ENCODE data around the gene SAMD7.
A peak's percentile ranks its signal among the peaks of the same experiment; 100 is the strongest.

SAMD7 gene

DNA sequence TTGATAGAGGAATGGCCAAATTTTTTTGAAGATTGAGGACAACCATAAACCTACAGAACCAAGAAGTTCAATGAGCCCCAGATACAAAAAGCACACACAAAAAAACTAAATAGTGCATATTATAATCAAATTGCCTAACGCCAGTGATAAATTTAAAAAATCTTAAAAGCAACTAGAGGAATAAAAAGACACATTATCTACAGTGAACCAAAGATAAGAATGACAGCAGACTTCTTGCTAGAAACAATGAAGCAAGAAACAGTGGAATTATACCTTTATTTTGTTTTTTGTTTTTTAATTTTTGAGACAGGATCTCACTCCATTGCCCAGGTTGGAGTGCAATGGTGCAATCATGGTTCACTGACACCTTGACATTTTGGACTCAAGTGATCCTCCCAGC is 9.9 kb upstream of the SAMD7 start:
- DNase-seq (ENCODE audit: insufficient read length, low spot score): no peak
- TF ChIP-seq POU2F2 (IDR thresholded peaks at IDR 0.05; ENCODE audit: low read depth, low read length) (no peak), POLR2AphosphoS5 (IDR thresholded peaks at IDR 0.05; ENCODE audit: low read depth, low read length) (no peak)
- FAIRE-seq: no peak

DNA sequence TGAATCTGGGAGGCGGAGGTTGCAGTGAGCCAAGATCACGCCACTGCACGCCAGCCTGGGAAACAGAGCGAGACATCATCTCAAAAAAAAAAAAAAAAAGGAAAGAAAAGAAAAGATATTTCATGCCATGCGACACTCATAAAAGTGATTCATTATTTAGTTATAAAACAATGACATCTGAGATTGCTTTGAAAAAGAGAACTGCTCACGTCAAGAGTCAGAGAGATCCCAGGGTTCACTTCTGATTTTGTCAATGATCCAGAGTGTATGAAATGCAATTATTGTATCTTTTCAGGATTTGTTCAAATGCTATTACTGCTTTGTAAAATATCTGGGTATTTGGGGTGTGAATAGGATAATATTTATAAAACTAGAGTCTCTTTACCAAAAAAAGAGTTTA is 6.0 kb upstream of the SAMD7 start:
- no peak for FAIRE-seq
- TF ChIP-seq POU2F2 (IDR thresholded peaks at IDR 0.05; ENCODE audit: low read depth, low read length) (no peak), PAX5 (IDR thresholded peaks at IDR 0.05; ENCODE audit: insufficient read depth, low read length, severe bottlenecking) (no peak), POLR2AphosphoS5 (IDR thresholded peaks at IDR 0.05; ENCODE audit: low read depth, low read length) (no peak), POLR2A (IDR thresholded peaks at IDR 0.05; ENCODE audit: low read depth, low read length) (no peak), SPI1 (IDR thresholded peaks at IDR 0.05; ENCODE audit: low read depth, low read length) (no peak), TAF1 (IDR thresholded peaks at IDR 0.05; ENCODE audit: low read depth, low read length) (no peak)
- no peak for DNase-seq (ENCODE audit: insufficient read length, low spot score)

DNA sequence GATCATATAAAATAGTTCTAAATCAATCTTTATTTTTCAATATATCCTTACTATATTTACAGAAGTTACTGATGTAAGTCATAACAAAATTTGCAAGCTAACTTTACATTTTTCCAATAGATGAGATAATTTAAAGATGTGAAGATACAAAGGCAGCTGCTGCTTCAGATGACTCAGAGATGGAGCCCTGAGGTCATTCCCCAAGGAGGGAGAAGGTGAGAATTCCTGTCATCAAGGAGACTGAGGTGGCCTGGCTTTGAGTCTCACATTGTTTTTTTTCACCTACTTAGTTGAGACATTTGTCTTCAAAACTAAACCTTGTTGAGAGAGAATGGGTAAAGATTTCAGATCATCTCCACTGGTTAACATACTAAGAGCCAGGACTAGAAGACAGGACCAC is 3.9 kb upstream of the SAMD7 start:
- TF ChIP-seq POU2F2 (IDR thresholded peaks at IDR 0.05; ENCODE audit: low read depth, low read length) (no peak), SPI1 (IDR thresholded peaks at IDR 0.05; ENCODE audit: low read depth, low read length) (no peak), TAF1 (IDR thresholded peaks at IDR 0.05; ENCODE audit: low read depth, low read length) (no peak), PAX5 (IDR thresholded peaks at IDR 0.05; ENCODE audit: insufficient read depth, low read length, severe bottlenecking) (no peak), POLR2AphosphoS5 (IDR thresholded peaks at IDR 0.05; ENCODE audit: low read depth, low read length) (no peak)
- FAIRE-seq: no peak
- no peak for DNase-seq (ENCODE audit: insufficient read length, low spot score)

DNA sequence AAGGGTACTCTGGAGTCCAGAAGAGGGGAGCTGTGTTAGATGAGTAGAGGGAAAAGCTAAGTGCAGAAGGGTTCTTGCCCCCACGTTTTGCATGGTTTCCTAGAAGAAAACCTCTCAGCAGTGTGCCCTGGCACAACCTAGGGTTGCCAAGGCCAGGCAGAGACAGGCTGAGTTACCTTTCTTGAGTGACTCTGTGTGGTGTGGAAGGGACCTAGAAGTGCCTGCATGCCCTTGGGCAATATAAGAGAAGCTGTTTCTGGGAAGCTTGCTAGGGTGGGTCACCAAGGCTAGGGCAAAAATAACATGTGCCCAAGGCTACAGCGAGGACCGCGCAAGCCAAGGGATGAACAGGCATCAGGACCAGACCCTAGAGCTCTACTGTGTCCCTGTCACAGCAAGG is 3.4 kb upstream of the SAMD7 start:
- DNase-seq (ENCODE audit: insufficient read length, low spot score): no peak
- no peak for FAIRE-seq
- TF ChIP-seq POLR2A (IDR thresholded peaks at IDR 0.05; ENCODE audit: low read depth, low read length): no peak
- no peak for TF ChIP-seq PAX5 (IDR thresholded peaks at IDR 0.05; ENCODE audit: insufficient read depth, low read length, severe bottlenecking)
- no peak for TF ChIP-seq POLR2AphosphoS5 (IDR thresholded peaks at IDR 0.05; ENCODE audit: low read depth, low read length)
- no peak for TF ChIP-seq TAF1 (IDR thresholded peaks at IDR 0.05; ENCODE audit: low read depth, low read length)
- no peak for TF ChIP-seq SPI1 (IDR thresholded peaks at IDR 0.05; ENCODE audit: low read depth, low read length)
- TF ChIP-seq POU2F2 (IDR thresholded peaks at IDR 0.05; ENCODE audit: low read depth, low read length): no peak

DNA sequence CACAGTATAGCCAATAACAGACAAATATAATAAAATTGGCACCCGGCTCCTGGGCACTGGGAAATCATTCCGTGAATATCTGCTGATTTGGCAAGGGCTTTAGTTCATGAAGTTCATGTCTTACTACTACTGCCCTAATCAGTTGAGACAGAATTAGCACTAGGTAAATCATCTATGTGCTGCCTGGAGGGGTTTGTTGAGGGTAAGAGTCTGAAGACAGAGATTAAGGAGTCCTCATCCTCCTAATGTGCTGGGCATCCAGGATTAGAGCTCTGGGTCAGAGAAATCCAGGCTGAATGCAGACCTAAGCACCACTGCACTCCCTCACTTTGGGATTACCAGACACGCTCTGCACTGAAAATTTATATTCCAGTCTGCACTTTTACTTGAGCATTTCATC is 2.0 kb downstream of the SAMD7 start:
- FAIRE-seq: no peak
- no peak for DNase-seq (ENCODE audit: insufficient read length, low spot score)
- TF ChIP-seq PAX5 (IDR thresholded peaks at IDR 0.05; ENCODE audit: insufficient read depth, low read length, severe bottlenecking): no peak
- TF ChIP-seq TAF1 (IDR thresholded peaks at IDR 0.05; ENCODE audit: low read depth, low read length): no peak
- no peak for TF ChIP-seq SPI1 (IDR thresholded peaks at IDR 0.05; ENCODE audit: low read depth, low read length)
- TF ChIP-seq POU2F2 (IDR thresholded peaks at IDR 0.05; ENCODE audit: low read depth, low read length): no peak
- TF ChIP-seq POLR2AphosphoS5 (IDR thresholded peaks at IDR 0.05; ENCODE audit: low read depth, low read length): no peak
- TF ChIP-seq POLR2A (IDR thresholded peaks at IDR 0.05; ENCODE audit: low read depth, low read length): no peak

DNA sequence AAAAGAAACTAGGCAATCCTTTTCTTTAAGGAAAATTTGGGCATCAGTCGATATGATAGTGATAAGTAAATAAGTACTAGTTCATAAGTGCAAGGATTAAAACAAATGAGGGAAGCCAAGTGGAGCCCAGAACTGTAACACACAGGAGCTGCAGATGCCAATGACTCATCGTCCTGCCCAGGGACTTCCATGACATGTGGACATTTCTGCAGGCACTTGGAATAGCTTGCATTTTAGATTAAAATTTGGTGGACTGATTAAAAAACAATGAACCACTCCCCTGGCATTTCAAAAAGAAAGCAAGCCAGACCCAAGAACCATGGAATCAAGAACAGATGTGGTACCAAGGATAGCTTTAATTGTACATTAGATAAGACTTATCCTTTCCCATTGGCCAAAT is 2.9 kb downstream of the SAMD7 start:
- TF ChIP-seq SPI1 (IDR thresholded peaks at IDR 0.05; ENCODE audit: low read depth, low read length): no peak
- no peak for TF ChIP-seq TAF1 (IDR thresholded peaks at IDR 0.05; ENCODE audit: low read depth, low read length)
- no peak for TF ChIP-seq POLR2A (IDR thresholded peaks at IDR 0.05; ENCODE audit: low read depth, low read length)
- TF ChIP-seq PAX5 (IDR thresholded peaks at IDR 0.05; ENCODE audit: insufficient read depth, low read length, severe bottlenecking): no peak
- TF ChIP-seq POU2F2 (IDR thresholded peaks at IDR 0.05; ENCODE audit: low read depth, low read length): no peak
- TF ChIP-seq POLR2AphosphoS5 (IDR thresholded peaks at IDR 0.05; ENCODE audit: low read depth, low read length): no peak
- FAIRE-seq (no peak), DNase-seq (ENCODE audit: insufficient read length, low spot score) (no peak)

DNA sequence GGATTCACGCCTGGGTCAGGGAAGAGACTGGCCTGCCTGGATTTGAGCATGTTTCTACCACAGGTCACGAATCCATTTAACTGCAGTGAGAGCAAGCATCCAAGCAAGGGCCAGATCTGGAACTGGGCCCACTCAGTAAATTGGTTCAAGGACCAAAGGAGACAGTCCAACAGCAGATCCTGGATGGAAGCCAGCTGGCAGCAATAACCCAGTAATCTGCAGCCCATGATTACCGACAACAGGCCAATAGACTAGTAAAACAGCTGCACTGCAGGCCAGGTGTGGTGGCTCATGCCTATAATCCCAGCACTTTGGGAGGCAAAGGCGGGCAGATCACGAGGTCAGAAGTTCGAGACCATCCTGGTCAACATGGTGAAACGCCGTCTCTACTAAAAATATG is 11.8 kb downstream of the SAMD7 start:
- DNase-seq (ENCODE audit: insufficient read length, low spot score) (no peak), FAIRE-seq (no peak)
- TF ChIP-seq SPI1 (IDR thresholded peaks at IDR 0.05; ENCODE audit: low read depth, low read length) (no peak), POU2F2 (IDR thresholded peaks at IDR 0.05; ENCODE audit: low read depth, low read length) (no peak), POLR2AphosphoS5 (IDR thresholded peaks at IDR 0.05; ENCODE audit: low read depth, low read length) (no peak), POLR2A (IDR thresholded peaks at IDR 0.05; ENCODE audit: low read depth, low read length) (no peak), PAX5 (IDR thresholded peaks at IDR 0.05; ENCODE audit: insufficient read depth, low read length, severe bottlenecking) (no peak), TAF1 (IDR thresholded peaks at IDR 0.05; ENCODE audit: low read depth, low read length) (no peak)

DNA sequence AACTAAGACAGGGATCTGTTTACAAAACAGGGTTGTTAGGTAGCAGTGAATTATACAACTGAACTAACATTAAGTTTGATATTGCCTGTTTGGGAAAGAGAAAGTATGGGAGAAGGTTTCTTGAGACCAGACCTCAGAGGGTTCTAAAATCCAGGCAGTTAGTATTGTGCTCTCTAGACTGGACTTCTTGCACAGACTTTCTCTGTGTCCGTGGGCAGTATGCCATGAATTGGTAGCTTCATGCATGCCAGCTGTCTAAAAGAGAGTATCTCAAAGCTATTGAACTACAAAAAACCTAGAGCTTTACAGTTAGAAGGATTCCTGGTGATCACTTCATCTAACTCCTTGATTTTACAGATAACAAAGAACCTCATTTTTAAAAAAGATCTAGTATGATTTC is 12.5 kb downstream of the SAMD7 start:
- DNase-seq (ENCODE audit: insufficient read length, low spot score) (no peak), FAIRE-seq (no peak)
- no peak for TF ChIP-seq PAX5 (IDR thresholded peaks at IDR 0.05; ENCODE audit: insufficient read depth, low read length, severe bottlenecking)
- TF ChIP-seq POU2F2 (IDR thresholded peaks at IDR 0.05; ENCODE audit: low read depth, low read length): no peak
- TF ChIP-seq POLR2AphosphoS5 (IDR thresholded peaks at IDR 0.05; ENCODE audit: low read depth, low read length): no peak
- TF ChIP-seq SPI1 (IDR thresholded peaks at IDR 0.05; ENCODE audit: low read depth, low read length): no peak
- TF ChIP-seq POLR2A (IDR thresholded peaks at IDR 0.05; ENCODE audit: low read depth, low read length): no peak
- no peak for TF ChIP-seq TAF1 (IDR thresholded peaks at IDR 0.05; ENCODE audit: low read depth, low read length)

DNA sequence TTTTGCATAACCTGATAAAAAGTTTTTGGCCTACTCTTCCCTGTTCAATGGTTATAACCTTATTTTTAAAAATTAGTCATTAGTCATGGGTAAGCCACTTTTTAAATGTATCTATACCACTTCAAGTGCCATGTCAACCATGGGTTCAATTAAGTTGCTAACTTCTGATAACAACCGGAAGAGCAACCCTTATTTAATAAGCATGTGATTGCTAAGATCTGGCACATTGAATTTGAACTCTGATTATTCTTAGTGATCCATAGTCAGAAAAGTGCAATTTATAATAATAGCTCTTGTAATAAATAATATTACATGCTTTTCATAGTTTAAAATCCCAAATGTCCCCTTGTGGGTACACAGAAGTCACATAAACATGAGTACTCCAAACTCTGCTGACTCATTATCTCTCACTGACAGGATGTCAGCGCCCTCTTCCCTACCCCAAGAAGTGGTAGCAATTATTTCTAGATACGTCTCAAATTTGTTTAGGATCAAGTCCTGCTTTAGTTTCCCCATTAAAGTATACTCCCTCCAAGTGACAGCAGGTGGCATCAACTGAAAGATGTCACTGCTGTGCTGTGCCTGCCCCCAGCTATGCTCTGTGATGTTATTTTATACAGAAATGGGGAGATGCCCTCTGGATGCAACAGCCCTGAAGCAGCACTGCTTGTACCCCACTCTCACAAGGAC is 18.6 kb downstream of the SAMD7 start:
- no peak for DNase-seq (ENCODE audit: insufficient read length, low spot score)
- FAIRE-seq: peak; percentile 87
- TF ChIP-seq POLR2AphosphoS5 (IDR thresholded peaks at IDR 0.05; ENCODE audit: low read depth, low read length): no peak
- no peak for TF ChIP-seq POLR2A (IDR thresholded peaks at IDR 0.05; ENCODE audit: low read depth, low read length)
- TF ChIP-seq POU2F2 (IDR thresholded peaks at IDR 0.05; ENCODE audit: low read depth, low read length): no peak
- no peak for TF ChIP-seq PAX5 (IDR thresholded peaks at IDR 0.05; ENCODE audit: insufficient read depth, low read length, severe bottlenecking)
- no peak for TF ChIP-seq TAF1 (IDR thresholded peaks at IDR 0.05; ENCODE audit: low read depth, low read length)
- no peak for TF ChIP-seq SPI1 (IDR thresholded peaks at IDR 0.05; ENCODE audit: low read depth, low read length)

DNA sequence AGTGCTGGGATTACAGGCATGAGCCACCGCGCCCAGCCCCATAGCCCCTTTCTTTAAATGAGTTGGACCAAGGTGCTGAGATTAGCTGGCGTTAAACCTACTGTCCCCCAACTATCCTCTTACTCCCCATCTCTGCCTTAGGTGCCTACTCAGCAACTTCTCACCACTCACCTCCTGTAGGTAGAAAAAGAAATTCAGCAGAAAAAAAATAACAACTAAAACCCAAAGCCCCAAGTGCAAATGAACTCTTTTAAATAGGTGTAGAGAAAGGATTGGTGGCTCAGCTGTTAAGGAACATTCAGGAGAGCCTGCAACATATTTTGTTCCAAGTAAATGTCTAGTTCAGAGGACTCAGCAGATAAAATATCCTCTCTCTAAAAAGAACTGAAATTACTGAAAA is 19.5 kb downstream of the SAMD7 start:
- FAIRE-seq: peak; percentile 9
- TF ChIP-seq PAX5 (IDR thresholded peaks at IDR 0.05; ENCODE audit: insufficient read depth, low read length, severe bottlenecking) (no peak), POLR2A (IDR thresholded peaks at IDR 0.05; ENCODE audit: low read depth, low read length) (no peak), SPI1 (IDR thresholded peaks at IDR 0.05; ENCODE audit: low read depth, low read length) (no peak), TAF1 (IDR thresholded peaks at IDR 0.05; ENCODE audit: low read depth, low read length) (no peak), POU2F2 (IDR thresholded peaks at IDR 0.05; ENCODE audit: low read depth, low read length) (no peak), POLR2AphosphoS5 (IDR thresholded peaks at IDR 0.05; ENCODE audit: low read depth, low read length) (no peak)
- DNase-seq (ENCODE audit: insufficient read length, low spot score): no peak

Data from GM12891 (cell line).